Measurements from ENCODE around the gene SCARF1.
"Not testable (repeated sequence)": the region's sequence is repeated elsewhere in the genome, so short reads cannot be mapped to it uniquely, and the experiment has no call there.

Gene SCARF1

GRCh38 chr17:1645207-1646171 lies at the start of gene SCARF1:
Gene SCARF1 (minus strand): TSS chr17:1645732. CDS start chr17:1645697, 35 bp downstream.
- no peak for DNase-seq

DNA sequence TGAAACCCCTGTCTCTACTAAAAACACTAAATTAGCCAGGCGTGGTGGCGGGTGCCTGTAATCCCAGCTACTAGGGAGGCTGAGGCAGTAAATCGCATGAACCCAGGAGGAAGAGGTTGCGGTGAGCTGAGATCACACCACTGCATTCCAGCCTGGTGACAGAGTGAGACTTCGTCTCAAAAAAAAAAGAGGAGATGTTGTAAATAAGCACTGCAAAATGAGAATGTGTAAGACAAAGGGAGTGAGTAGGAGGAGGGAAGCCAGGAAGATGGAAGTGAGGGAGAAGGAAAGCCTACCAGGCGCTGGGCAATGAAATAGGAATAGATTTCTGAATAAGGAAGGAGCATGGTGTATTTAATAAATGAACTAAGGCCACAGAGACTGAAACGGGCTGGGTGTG lies 47.8 kb upstream of the SCARF1 start:
- DNase-seq: no peak

GRCh38 chr17:1690544-1691221 lies 45.2 kb upstream of the SCARF1 start:
- DNase-seq: no peak

- not testable (repeated sequence) for DNase-seq
These were observed 42.9 kb upstream of the SCARF1 start for GRCh38 chr17:1688405-1688804.

GRCh38 chr17:1686086-1686485 lies 40.6 kb upstream of the SCARF1 start:
- no peak for DNase-seq

DNA sequence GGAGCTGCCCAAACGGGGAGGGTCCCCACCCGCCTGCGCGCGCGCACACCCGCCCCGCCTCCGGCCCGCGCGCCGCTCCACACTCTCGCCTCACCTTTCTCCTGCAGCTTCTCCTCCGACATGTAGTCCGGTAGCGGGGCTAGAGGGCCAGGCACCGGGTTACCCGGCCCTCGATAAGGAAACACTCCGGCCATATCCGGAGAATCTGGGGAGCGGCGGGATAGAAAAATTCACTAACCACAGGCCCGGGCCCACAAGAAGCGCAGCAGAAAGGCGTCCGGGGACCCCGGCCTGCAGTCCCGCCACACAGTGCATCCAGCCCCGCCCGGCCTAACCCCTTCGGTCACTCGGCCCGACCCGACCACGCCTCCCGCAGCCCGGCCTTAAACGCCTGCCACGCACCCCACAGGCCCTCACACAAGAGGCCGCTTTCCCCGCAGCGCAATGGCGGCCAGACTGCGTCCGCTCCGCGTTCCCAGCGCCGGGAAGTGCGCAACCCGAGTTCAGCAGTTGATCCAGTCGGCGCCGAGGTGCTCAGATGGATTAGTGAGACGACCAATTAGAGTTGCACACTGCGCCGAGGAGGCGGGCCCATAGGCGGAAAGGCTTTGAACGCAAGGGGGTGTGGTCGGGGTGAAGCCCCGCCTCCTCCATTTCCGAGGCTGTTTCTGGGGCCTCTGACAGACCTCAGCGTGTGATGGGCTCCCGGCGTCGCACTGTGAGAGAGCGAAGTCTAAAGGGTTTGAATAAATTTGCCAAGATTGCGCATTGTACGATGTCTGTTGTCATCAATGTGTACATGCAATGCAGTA lies 39.1 kb upstream of the SCARF1 start, which contains the start of gene PRPF8:
Gene PRPF8 (minus strand): TSS at position 490 of the 812 bp plus-strand sequence. CDS start 296 bp downstream, at position 194.
- DNase-seq: peak; percentile 97

DNA sequence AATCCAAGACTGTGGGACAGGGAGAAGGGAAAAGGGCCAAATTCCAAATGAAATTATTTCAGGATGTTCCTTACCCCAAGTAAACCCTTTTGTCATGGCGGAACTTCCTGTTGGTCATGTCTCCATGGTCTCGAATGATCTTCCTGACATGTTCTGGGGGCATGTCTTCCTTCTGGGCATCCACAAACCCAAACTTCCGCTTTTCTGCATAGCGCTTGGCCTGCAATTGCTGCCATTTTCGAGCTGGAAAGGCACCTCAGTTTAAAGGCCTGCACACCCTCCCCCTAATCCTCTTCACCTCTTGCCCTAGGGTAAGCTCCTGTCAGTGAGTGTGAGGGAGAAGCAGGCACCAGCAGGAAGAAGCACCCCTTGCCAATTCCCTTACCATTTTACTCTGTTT lies 37.9 kb upstream of the SCARF1 start:
- DNase-seq: no peak

DNA sequence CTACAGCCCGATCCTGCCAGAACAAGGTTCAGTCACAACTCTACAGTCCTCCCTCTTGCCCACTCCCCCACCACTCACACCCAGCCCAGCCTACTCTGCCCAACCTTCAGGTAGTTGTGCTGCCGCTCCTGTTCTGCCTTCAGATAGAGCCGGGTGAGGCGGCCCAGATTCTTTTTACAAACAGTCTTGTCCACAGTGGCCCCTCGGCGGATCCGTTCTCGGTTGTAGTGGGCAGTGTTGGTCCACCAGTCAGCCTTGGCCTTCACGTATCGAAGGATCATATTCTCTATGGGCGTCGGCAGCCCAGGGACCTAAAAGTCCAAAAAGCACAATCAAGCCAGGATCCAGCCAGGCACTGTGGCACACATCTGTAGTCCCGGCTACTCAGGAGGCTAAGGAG lies 30.9 kb upstream of the SCARF1 start:
- no peak for DNase-seq

DNA sequence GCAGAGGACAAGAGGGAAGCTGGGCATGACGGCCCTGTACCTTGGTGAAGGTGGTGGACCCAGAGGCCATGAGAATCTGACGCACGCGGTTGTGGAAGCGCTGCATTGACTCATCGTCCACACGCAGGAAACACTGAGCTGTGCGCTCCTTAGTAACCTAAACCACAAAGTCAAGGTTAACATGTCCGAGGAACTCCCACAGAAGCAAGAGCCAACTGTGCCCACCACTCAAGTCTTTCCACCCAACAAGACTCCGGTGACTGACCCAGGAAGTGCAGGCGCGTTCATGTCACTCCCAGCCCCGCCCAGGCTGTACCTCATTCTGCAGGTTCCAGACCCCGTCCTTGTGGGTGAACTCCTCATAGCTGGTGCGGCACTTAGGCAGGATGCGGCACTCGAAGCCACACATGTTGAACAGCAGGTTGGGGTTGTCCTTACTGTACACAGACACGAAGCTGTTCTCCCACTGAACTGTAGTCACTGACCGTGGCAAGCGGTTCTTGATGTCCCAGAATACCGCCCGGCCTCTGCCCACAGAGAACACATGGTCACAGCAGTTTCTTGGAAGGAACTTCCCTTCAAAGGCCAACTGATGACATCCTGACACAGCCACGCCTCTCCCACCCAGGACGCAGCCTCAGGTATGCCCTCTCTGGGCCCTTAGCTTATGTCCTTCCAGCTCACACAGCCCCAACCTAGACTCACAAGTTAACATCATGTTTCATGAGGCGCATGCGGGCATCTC lies 27.7 kb upstream of the SCARF1 start:
- DNase-seq: no peak

GRCh38 chr17:1663934-1664333 lies 18.4 kb upstream of the SCARF1 start:
- not testable (repeated sequence) for DNase-seq

DNA sequence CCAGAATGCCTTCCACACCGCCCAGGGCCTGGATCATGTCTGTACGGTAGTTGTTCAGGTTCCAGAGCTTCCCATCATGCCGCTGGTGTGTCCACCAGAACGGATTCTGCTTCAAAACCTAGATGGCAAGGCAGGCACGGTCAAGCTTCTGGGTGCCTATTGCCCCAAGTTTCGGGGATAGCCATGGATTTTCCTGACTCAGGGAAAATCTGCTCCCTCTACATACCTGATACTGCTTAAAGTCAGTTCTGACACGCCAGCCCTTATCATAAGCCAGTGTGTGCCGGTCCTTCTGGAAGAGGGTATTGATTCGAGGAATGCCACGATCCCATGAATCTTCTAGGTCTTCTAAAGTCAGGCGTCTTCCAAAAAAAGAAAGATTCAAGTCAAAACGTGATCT lies 15.5 kb upstream of the SCARF1 start:
- no peak for DNase-seq

DNA sequence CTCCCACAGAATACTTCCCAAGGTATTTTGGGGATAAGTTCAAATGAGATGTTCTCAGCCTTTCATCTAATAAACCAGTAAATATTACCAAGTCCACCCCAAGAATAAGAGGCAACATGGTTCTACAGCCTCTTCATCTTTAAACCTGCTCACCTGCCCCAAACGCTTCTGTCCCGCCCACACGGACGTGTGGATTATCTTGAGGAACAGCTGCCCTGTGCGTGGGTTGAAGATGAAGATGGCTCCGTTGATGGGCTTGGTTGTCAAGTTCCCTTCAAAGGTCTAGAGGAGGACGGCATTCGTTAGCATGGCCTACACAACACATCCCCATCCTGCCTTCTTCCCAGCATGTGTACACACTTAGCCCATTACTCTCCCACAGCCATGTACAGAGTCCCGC lies 12.6 kb upstream of the SCARF1 start:
- no peak for DNase-seq

DNA sequence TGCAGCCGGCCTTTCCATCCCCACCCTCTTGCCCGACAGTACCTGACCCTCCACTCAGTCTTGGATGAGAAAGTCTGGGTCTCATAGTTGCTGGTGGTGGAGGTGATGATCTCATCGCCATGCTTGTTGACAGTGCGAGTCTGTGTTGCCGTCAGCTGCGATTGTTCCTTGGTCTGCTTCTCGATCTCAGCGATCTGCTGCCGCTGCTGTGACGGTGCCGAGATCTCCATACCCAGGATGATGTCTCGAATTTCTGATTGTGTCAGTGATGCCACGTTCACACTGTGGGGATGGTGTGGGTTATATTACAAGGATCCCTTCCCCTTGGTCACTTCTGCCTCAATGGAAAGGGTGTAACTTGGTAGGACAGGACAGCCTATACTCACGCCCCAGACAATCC lies 8.2 kb upstream of the SCARF1 start:
- DNase-seq: no peak

DNA sequence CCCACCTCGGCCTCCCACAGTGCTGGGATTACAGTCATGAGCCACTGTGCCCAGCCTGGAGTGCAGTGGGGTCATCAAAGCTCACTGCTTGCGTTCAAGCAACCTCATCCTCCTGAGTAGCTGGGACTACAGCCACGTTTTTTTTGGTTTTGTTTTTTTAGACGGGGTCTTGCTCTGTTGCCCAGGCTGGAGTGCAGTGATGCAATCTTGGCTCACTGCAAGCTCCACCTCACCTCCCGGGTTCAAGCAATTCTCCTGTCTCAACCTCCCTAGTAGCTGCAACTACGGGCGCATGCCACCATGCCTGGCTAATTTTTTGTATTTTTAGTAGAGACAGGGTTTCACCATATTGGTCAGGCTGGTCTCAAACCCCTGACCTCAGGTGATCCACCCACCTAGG lies 7.3 kb upstream of the SCARF1 start:
- not testable (repeated sequence) for DNase-seq

DNA sequence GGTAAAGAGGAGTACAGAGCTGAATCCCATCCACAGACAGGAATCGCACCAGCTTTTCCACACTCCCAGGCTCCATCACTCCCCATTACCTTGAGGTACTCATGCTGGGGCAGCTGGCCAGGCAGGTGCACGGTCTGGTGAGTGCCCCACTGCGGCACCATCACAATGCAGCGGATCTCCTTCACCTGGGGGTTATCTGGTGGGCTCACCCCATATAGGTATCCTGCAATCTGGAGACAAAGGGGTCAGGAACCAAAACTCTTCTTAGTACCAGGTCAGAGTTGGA lies 6.0 kb upstream of the SCARF1 start:
- DNase-seq: peak; percentile 44

DNA sequence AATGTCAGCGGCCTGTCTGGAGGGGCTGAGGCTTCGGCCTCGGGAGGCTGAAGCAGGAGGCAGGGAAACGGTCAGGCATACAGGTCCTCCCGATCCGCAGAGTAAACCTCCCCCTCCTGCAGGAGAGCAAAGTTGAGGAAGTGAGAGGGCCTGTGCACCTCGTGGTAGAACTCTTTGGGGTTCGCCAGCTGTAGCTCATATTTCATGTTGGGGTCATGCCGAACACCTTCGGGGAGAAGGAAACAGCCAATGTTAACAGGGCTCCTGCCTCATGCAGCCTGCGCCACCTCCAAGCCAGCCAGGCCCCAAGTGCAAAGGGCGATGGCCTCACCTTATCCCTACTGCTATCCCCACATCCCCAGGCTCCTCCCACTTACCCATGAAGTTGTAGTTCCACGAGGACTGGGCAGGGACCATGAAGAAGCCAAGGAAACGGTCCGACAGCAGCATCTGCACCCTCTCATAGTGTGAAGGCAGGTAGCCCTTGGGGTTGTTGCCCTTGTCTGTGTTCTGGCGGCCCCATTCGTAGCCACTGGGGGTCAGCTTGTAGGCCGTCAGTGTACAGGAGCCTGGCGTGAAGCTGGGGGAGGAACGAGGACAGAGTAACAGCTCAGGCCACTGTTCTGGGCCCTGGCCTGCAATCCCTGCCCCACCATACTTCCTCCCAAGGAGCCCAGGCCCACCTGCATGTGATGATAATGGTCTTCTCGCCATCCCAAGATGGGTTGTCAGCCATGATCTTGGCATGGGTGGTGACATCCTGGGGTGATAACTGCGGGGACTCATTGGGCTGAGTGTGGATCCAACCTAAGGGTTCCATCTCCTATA lies 5.4 kb upstream of the SCARF1 start:
- peak; percentile 20 for DNase-seq

DNA sequence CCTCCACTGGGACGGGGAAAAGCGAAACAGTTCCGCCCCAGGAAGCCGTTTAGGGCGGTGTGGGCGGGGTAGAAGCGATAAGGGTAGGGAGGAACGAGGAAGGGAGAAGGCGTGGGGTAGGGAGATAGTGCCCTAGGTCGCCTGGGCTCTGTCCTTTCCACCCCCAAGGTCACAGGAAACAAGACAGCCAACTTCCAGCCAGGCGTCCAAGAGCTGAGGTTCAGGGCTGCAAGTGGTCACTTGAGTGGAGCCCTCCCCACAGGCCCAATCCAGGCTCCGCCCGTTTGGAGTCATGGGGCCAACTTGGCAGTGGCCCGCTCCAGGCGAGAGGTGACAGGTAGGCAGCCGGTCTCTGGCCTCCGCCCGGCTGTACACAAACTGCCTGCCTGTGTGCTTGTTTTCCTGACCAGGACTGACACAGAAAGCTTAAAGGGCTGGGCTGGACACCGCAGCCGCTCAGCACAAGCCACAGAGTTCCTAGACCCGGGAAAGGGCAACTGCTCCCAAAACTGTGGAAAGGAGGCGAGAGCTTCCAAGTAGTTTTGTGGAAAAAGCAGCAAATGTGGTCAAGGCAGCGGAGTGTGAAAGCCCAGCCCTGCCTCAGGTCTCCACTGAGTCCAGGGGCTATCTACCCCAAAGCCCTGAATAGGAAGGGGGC lies 4.4 kb upstream of the SCARF1 start, which contains the start of gene RILP:
Gene RILP (minus strand): TSS at position 23 of the 658 bp plus-strand sequence. CDS start 62 bp downstream, outside the sequence.
- DNase-seq: peak; percentile 86

DNA sequence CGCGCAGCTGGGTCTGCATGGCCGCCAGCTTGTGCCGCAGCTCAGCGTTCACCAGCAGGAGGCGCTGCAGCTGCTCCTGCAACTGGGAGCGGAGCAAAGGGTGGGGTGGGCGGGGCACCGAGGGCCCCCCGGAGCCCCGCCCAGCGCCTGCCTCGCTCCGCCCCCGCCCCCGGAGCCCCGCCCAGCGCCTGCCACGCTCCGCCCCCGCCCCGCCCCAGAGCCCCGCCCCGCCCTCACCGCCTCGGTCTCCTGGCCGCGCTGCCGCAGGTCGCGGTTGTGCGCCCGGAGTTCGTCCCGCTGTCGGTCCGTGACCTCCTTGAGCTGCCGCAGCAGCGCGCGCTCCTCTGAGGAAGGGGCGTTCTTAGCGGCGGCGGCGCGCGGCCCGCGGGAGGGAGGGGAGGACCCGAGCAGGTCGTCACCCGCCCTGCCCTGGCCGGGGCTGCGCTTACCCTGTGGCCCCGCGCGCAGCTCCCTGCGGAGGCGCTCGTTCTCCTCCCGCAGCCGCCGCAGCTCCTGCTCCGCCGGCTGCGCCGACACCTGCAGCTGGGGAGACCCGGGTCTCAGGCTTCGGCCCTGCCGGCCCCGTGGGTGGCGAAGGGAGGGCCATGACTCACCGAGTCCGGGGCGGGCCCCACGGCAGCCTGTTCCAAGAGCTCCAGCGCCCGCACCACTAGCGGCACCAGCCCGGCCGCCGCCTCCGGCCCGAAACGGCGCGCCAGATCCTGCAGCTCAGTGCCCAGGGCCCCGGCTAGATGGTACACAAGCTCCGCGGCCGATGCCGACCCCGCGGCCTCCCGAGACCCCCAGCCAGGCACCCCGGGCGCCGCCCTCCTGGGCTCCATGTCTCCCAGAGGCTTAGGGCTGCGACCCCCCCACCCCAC lies 3.7 kb upstream of the SCARF1 start:
- peak; percentile 95 for DNase-seq

DNA sequence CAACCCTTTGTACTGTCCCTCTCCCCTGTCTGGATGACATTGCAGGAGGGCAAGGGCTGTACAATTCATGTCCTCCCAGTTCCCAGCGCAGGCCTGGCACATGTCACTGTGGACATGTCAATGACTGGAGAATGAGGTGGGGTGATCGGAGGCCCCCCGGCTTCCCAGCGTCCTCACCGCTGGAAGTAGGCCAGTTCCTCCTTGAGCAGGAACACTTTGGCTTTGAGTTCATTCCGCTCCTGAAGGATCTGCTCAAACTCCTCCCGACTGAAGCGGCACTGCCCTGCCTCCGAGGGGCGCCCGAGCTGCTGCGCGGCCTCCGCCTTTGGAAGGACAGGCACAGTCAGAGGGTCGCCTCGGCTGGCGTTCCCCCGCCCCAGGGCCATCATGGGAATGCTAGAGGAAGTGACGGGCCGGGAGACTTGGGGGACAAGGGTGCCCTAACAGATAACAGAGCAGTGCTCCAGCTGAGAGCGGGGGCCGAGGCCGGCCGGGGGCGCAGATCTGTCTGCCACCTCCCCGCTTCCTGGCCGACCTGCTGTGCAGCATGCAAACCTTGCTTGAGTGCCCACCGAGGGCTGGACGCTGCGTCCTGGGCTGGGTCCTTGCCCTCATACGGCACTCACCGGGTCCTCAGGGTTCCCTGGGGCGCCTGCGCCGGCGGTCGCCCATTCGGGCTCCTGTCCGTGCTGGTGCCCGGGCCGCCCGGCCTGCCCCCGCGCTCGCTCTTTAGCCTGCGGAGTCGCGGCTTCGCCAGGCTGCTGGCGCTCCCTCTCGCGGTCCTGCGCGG lies 2.8 kb upstream of the SCARF1 start:
- DNase-seq: peak; percentile 60

Data from DMS53 (cell line).